Motor neuron (in vitro differentiated cells): Measurements from ENCODE around the gene MRPL55. TPM values are rescaled to one million over a fixed set of nuclear protein-coding genes. Genes with fewer than 3 reads are reported as not detected.

Experiments
- ATAC-seq, 8 experiments: fragments of 200-7000 bp; cut with Tn5 transposase; replicated peaks in 6 of 8; 2 replicates each; pipeline ENCODE4 v1.8.0; 2021; ENCODE audit warnings: mild to moderate bottlenecking in 8 of 8, moderate library complexity in 8 of 8
- H3K27ac ChIP-seq, 2 donors: fragments of 250-450 bp; sonication (Bioruptor Pico); 2 replicates each; pipeline ENCODE4 v1.9.0; 2021; ENCODE audit warnings: antibody characterized with exemption in 2 of 2, mild to moderate bottlenecking in 2 of 2, moderate library complexity in 1 of 2
- H3K4me1 ChIP-seq, 2 donors: fragments of 250-450 bp; sonication (Bioruptor Pico); replicated peaks in 1 of 2; 2 replicates each; pipeline ENCODE4 v1.6.1; 2021; ENCODE audit warnings: antibody characterized with exemption in 2 of 2, mild to moderate bottlenecking in 2 of 2, moderate library complexity in 1 of 2
- H3K4me3 ChIP-seq, 5 donors: fragments of 250-450 bp; sonication (Bioruptor Pico); 2 replicates each; pipeline ENCODE4 v1.9.0; 2021; ENCODE audit warnings: antibody characterized with exemption in 5 of 5, mild to moderate bottlenecking in 5 of 5, moderate library complexity in 4 of 5
- WGBS, 10 experiments: fragments of 450-650 bp; shearing (Covaris generic); methylation state at CpG; one replicate each; pipeline ENCODE4 v1.0.0; 2022; 5-methylcytosine and 5-hydroxymethylcytosine counted together
- in situ Hi-C, 9 experiments: fragments of 400-800 bp; cut with MboI; loops; one replicate each; pipeline ENCODE4 v1.15.0; 2021; ENCODE audit warnings: low sequenced_read_pairs in 9 of 9, low pct_unique_long_range_greater_than_20kb in 2 of 9; ENCODE audit not compliant: unreplicated experiment in 9 of 9
- total RNA-seq, 8 experiments: library from RNA; unstranded; fragments of 300-600 nt; gene quantifications; 2 replicates each; pipeline versions ENCODE4 v1.2.3 to v1.2.4, GENCODE V29; 2022

MRPL55 gene
- total RNA-seq, 8 experiments from 2014 or later = 60.7 to 175 (median 87.2) TPM

- Histone ChIP-seq H3K4me1 (peaks cover 13 to 16% of the 10 kb centered on the region in 2 donors), H3K4me3 (peak overlapping the region; percentile 72 to 99 (median 94)), H3K27ac (peak overlapping the region; percentile 87 to 94)
- in situ Hi-C loops = no loop called here
- 0 to 10% (median 0%) methylated on average over 1 to 8 of the region's 8 CpGs; no CpG with 5 or more reads in 2 of the 10 experiments for WGBS, 10 experiments
- ATAC-seq = peak in 2 of 8 experiments; percentile 2 to 3
These were observed 392 bp downstream of the MRPL55 start for GRCh38 chr1:228108742-228109072.

DNA sequence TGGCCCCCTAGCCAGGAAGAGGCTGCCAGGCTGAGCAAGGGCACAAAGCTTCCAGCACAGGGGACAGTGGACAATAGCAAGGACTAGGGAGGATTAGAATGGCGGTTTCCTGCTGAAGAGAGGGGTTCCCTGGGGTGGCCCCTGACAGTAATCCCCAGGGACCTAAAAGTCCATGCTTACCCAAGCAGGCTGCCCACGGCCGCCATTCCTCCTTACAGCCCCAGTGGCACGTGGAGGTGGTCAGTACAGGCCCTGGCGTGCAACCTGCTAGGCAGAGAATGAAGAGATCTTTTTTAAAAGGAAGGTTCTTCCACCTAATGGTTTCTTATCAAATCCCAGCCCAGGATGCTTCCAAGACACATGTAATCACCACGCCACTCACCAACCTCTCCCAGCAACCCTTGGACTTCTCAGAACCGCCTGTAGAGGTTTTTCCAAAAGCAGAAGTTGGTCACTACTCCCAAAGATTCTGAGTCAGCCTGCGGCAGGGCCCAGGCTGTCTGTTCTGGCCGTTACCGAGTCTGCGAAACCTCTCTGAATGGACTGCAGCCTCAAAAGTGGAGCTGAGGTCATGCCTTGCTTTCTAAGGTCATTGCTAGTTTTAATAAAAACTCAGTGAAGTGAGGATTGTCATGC, 926 bp downstream of the MRPL55 start:
- WGBS, 10 experiments = 58 to 80% (median 74%) methylated on average over 4 to 9 of the region's 11 CpGs; no CpG with 5 or more reads in 3 of the 10 experiments

GRCh38 chr1:228107636-228108035, 1.5 kb downstream of the MRPL55 start:
- in situ Hi-C loops = no loop called here
- no peak for ATAC-seq
- Histone ChIP-seq H3K4me3 (peak overlapping the region in 1 of 5 donors; percentile 99), H3K4me1 (peaks cover 13 to 19% of the 10 kb centered on the region in 2 donors), H3K27ac (no peak overlapping the region)
- WGBS, 10 experiments = 95 to 100% (median 95%) methylated on average over 4 to 7 of the region's 19 CpGs; no CpG with 5 or more reads in 7 of the 10 experiments

More for the DNA sequence above, 926 bp downstream of the MRPL55 start:
- no peak for ATAC-seq
- Histone ChIP-seq H3K4me1 (peaks cover 13 to 19% of the 10 kb centered on the region in 2 donors), H3K27ac (peak overlapping the region; percentile 87 to 94), H3K4me3 (peak overlapping the region; percentile 72 to 99 (median 94))
- in situ Hi-C loops = no loop called here

- H3K4me3 ChIP-seq = no peak overlapping the region
These were observed 2.4 kb downstream of the MRPL55 start for GRCh38 chr1:228106800-228107054.

DNA sequence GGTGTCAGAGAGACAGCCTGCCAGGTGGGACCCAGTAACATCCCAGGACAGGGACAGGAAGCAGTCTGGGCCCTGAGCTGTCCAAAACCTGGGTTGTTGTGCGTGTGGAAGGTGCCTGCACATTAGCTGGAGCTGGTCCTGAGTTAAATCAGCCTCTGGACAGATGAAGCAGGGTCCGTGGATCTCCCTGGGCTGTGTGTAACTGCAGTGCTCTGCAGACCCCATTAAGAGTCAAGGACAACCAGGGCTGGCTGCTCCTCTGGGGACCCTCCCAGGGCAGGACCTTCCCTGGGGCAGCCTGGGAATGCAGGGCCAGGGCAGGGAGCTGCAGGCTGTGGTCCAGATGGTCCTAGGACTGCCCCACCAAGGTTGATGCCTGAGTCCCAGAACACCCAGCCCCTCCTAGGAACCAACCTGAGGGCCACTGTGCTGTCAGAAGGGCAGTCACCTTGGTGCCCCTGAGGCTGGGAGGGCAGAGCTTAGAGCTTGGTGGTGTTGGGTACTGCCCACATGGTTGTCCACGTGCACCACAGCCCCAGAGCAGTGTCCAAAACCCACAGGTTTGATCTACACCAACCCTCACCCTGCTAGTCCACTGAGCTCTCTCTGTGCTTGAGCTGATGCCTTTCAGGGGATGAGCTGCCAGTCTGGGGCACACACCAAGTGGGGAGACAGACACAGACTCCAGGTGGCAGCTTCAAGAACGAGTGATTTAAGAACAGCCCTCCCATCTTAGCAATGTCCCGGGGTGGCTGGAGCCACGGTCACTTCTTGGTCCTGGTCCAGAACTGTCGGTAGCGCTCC, 2.9 kb downstream of the MRPL55 start:
- H3K27ac ChIP-seq = no peak overlapping the region
- 81 to 100% (median 86%) methylated on average over 1 to 7 of the region's 8 CpGs; no CpG with 5 or more reads in 4 of the 10 experiments for WGBS, 10 experiments
- in situ Hi-C loops = no loop called here
- peaks cover 19 to 26% of the 10 kb centered on the region in 2 donors for H3K4me1 ChIP-seq
- ATAC-seq = no peak
- H3K4me3 ChIP-seq = no peak overlapping the region

More at GRCh38 chr1:228106800-228107054, 2.4 kb downstream of the MRPL55 start:
- Histone ChIP-seq H3K27ac (no peak overlapping the region), H3K4me1 (peaks cover 15 to 21% of the 10 kb centered on the region in 2 donors)
- in situ Hi-C loops = no loop called here
- no peak for ATAC-seq
- 62 to 100% (median 92%) methylated on average over 1 to 7 of the region's 9 CpGs; no CpG with 5 or more reads in 2 of the 10 experiments for WGBS, 10 experiments

DNA sequence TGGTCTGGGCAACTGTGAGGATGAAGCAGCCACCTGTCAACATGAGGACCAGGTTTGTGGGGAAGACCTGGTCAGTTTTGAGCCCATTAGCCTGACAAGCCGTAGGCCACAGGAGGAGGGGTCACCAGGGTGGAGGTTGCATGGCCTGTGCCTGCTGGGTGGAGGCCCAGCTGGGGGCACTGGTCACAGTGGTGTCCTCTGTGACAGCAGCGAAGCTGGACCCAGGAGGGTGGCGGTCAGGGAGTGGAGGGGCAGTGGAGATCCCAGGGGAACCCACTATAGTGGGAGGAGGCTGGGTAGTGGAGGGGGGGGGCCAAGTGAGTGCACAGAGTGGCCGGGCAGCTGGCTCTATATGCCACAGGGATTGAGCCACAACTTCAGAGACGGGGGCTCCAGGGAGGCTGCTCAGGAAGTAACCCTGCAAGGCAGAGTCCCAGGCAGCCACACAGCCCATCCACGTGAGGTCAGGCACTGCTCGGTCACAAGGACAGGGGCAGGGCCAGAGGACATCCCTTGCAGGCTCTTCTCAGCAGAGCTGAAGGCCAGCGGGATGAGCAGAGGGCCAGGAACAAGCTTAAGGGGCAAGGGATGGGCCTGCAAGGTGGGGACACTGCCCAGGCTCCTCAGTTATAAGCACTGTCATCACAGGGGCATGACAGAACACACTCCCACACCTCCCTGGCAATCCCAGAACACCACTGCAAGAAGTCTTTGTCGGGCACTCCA, 3.7 kb downstream of the MRPL55 start:
- no peak overlapping the region for H3K4me3 ChIP-seq
- ATAC-seq = no peak
- H3K4me1 ChIP-seq = peaks cover 17 to 24% of the 10 kb centered on the region in 2 donors
- in situ Hi-C loops = no loop called here
- H3K27ac ChIP-seq = no peak overlapping the region
- 49 to 100% (median 93%) methylated on average over 1 to 4 of the region's 9 CpGs; no CpG with 5 or more reads in 4 of the 10 experiments for WGBS, 10 experiments

GRCh38 chr1:228104526-228105269, 4.4 kb downstream of the MRPL55 start:
- no peak for ATAC-seq
- 22 to 100% (median 82%) methylated on average over 1 to 5 of the region's 7 CpGs; no CpG with 5 or more reads in 3 of the 10 experiments for WGBS, 10 experiments
- H3K4me3 ChIP-seq = no peak overlapping the region
- H3K4me1 ChIP-seq = peaks cover 12 to 19% of the 10 kb centered on the region in 2 donors
- H3K27ac ChIP-seq = no peak overlapping the region
- in situ Hi-C loops = no loop called here

DNA sequence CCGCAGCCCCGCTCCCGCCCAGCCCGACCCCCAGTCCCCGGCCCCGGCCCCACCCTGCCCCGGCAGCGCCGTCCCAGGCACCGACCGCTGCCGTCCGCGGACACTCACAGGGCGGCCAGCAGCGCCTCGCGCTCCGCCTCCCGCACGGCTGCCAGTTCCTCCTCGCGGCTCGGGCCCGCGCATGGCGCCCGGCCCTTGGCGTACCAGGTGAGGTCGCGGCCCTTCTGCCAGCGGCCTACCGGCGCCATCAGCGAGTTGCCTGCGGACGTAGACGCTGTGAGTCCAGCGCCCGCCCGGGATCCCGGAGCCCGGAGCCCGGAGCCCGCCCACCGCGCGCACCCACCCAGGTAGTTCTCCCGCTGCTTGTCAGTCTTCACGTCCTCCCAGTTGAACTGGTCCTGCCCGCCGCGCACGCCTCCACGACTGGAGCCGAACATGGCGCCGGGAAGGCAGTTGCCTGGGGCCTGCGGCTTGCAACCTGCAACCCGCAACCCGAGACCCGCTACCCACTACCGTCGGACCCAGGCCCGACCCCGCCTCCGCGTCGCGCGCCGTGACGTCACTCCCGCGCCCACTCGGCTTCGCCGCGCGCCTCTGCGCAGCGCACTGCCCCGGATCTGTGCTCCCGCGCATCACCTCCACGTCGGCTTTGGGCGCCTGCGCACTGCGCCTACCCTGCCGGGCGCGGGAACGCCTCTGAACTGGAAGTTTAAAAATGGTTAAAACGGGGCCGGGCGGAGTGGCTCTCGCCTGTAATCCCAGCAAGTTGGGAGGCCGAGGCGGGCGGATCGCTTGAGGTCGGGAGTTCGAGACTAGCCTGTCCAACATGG, 6.1 kb downstream of the MRPL55 start, which contains the start of gene C1orf35:
C1orf35 (minus strand) TSS at position 535 of the 830 bp plus-strand sequence; CDS start at position 437, 98 bp downstream.
- Histone ChIP-seq H3K27ac (peak within 1 kb of the TSS; percentile 82 to 92), H3K4me1 (peaks cover 7 to 14% of the 10 kb centered on the region in 2 donors), H3K4me3 (peak within 1 kb of the TSS; percentile 60 to 94 (median 90))
- in situ Hi-C loops = no loop called here
- 0% methylated on average over 4 to 41 of the region's 104 CpGs; no CpG with 5 or more reads in 4 of the 10 experiments for WGBS, 10 experiments
- peak; percentile 72 to 87 (median 82) for ATAC-seq

DNA sequence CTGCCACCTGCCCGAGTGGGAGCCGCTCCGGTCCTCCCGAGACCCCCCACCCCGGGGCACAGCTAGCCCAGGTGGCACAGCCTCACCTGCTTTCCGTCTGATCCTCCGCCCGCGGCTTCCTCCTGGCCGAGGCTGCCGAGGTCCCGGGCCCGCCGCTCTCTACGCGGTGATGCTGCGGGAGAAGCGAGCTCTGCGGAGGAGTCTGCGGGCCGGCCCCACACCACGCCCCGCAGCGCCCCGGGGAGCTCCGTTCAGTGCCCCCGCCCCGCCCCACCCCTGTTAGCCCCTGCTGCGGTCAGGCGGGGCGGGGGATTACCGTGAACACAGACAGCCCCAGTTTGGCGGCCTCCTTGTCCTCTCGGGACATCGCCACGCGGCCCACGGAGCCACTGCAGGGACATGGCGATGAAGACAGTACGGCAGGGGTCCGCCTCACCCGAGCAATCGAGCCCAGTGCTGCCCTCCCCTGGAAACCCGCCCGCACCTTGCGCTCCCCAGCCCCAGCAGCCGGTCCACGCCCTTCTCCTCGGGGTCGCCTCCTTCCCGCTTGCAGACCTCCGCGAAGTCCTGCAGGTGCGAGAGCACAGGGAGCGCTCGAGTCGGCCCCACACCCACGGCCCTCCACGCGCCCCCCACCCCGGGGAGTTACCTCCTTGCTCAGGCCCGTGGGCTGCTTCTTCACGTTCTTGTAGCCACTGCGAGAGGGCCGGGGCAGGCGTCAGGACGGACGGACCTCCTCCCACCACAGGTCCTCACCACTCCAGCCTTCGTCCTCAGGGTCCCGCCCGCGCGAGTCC, 6.9 kb downstream of the MRPL55 start:
- peak; percentile 16 to 55 (median 43) for ATAC-seq

DNA sequence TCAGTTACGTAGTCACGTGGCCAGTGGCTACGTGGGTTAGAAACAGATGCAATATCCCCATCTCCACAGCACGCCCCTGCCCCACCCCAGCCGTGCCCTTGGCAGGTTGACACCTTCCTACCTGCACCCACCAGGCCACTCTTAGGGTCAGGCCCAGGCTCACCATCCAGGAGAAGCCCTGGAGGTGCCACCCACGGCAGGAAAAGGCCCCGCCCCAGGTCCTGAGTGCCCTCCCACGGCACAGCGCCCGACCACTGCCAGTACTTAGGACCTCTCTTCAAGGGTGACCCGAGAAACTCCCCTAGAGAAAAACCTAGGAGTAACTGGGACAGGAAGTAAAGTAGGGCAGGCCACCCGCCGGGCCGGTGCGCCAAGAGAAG, 7.5 kb downstream of the MRPL55 start:
- in situ Hi-C loops = no loop called here
- WGBS, 10 experiments = 20 to 90% (median 78%) methylated on average over 2 to 10 of the region's 15 CpGs; no CpG with 5 or more reads in 4 of the 10 experiments
- H3K27ac ChIP-seq = peak overlapping the region in 1 of 2 donors; percentile 92
- ATAC-seq = no peak
- peak overlapping the region; percentile 60 to 94 (median 90) for H3K4me3 ChIP-seq
- H3K4me1 ChIP-seq = peaks cover 7 to 14% of the 10 kb centered on the region in 2 donors

More for the DNA sequence above, 6.9 kb downstream of the MRPL55 start:
- peak overlapping the region; percentile 82 to 92 for H3K27ac ChIP-seq
- peaks cover 7 to 14% of the 10 kb centered on the region in 2 donors for H3K4me1 ChIP-seq
- in situ Hi-C loops = no loop called here
- 32% methylated on average over 5 of the region's 73 CpGs; no CpG with 5 or more reads in 9 of the 10 experiments for WGBS, 10 experiments
- peak overlapping the region; percentile 60 to 94 (median 90) for H3K4me3 ChIP-seq
